ENCODE measurements around the gene CFAP97D1. TPM values are rescaled to one million over a fixed set of nuclear protein-coding genes. Genes with fewer than 3 reads are reported as not detected.

Gene CFAP97D1
- total RNA-seq, 2 donors from 2014 or later, result not detected

GRCh38 chr17:43799047-43799446 is 18.8 kb downstream of the CFAP97D1 start:
- Histone ChIP-seq H3K4me3 (ENCODE audit: low read length) (no peak overlapping the region), H3K9ac (ENCODE audit: extremely low read depth, low read length, poor library complexity, severe bottlenecking) (no peak overlapping the region), H3K4me1 (ENCODE audit: control insufficient read depth, insufficient read depth, low read length) (no peaks in the 10 kb centered on the region), H3K27me3 (ENCODE audit: control insufficient read depth, insufficient read depth, low read length, poor library complexity, severe bottlenecking) (no peaks in the 10 kb centered on the region), H3K9me3 (ENCODE audit: control insufficient read depth, low read length) (peaks cover 5% of the 10 kb centered on the region), H3K36me3 (ENCODE audit: control insufficient read depth, insufficient read depth, low read length) (no peaks in the 10 kb centered on the region), H3K27ac (ENCODE audit: low read depth, low read length) (no peak overlapping the region)
- Mint-ChIP-seq H3K9me3 (peaks cover 25% of the 10 kb centered on the region), H3K27me3 (ENCODE audit: insufficient read depth) (peaks cover 9% of the 10 kb centered on the region), H3K27ac (no peak overlapping the region), H3K4me3 (no peak overlapping the region), H3K4me1 (no peaks in the 10 kb centered on the region), H3K36me3 (ENCODE audit: low read depth) (peaks cover 3% of the 10 kb centered on the region)
- DNase-seq, result peak; percentile 15
- TF ChIP-seq CTCF (conservative IDR thresholded peaks at IDR 0.05), result no peak
- WGBS, 2 experiments (ENCODE audit: insufficient coverage in 1 of 2, insufficient read length in 1 of 2), result 94 to 100% methylated on average over 2 of the region's 2 CpGs

- no peak overlapping the region for H3K4me3 Mint-ChIP-seq
- no peak overlapping the region for H3K27ac Mint-ChIP-seq
- no peak for TF ChIP-seq CTCF (conservative IDR thresholded peaks at IDR 0.05)
- peaks cover 4% of the 10 kb centered on the region for H3K27me3 Mint-ChIP-seq (ENCODE audit: insufficient read depth)
- peaks cover 2% of the 10 kb centered on the region for H3K4me1 Mint-ChIP-seq
- DNase-seq, result no peak
- WGBS, 2 experiments (ENCODE audit: insufficient coverage in 1 of 2, insufficient read length in 1 of 2), result 75 to 89% methylated on average over 3 of the region's 3 CpGs
- H3K36me3 Mint-ChIP-seq (ENCODE audit: low read depth), result peaks cover 8% of the 10 kb centered on the region
- peaks cover 5% of the 10 kb centered on the region for H3K9me3 ChIP-seq (ENCODE audit: control insufficient read depth, low read length)
- H3K27ac ChIP-seq (ENCODE audit: low read depth, low read length), result no peak overlapping the region
- H3K4me1 ChIP-seq (ENCODE audit: control insufficient read depth, insufficient read depth, low read length), result no peaks in the 10 kb centered on the region
- no peaks in the 10 kb centered on the region for H3K27me3 ChIP-seq (ENCODE audit: control insufficient read depth, insufficient read depth, low read length, poor library complexity, severe bottlenecking)
- H3K9ac ChIP-seq (ENCODE audit: extremely low read depth, low read length, poor library complexity, severe bottlenecking), result no peak overlapping the region
- no peaks in the 10 kb centered on the region for H3K36me3 ChIP-seq (ENCODE audit: control insufficient read depth, insufficient read depth, low read length)
- H3K9me3 Mint-ChIP-seq, result peaks cover 24% of the 10 kb centered on the region
- H3K4me3 ChIP-seq (ENCODE audit: low read length), result no peak overlapping the region
Observed at GRCh38 chr17:43800736-43801135, 20.5 kb downstream of the CFAP97D1 start.

- WGBS, 2 experiments (ENCODE audit: insufficient coverage in 1 of 2, insufficient read length in 1 of 2), result 100% methylated on average over 1 to 2 of the region's 3 CpGs
- peaks cover 2% of the 10 kb centered on the region for H3K4me1 Mint-ChIP-seq
- H3K9me3 Mint-ChIP-seq, result peaks cover 17% of the 10 kb centered on the region
- H3K4me1 ChIP-seq (ENCODE audit: control insufficient read depth, insufficient read depth, low read length), result no peaks in the 10 kb centered on the region
- H3K36me3 ChIP-seq (ENCODE audit: control insufficient read depth, insufficient read depth, low read length), result no peaks in the 10 kb centered on the region
- H3K4me3 Mint-ChIP-seq, result no peak overlapping the region
- no peaks in the 10 kb centered on the region for H3K27me3 ChIP-seq (ENCODE audit: control insufficient read depth, insufficient read depth, low read length, poor library complexity, severe bottlenecking)
- H3K4me3 ChIP-seq (ENCODE audit: low read length), result no peak overlapping the region
- peaks cover 8% of the 10 kb centered on the region for H3K36me3 Mint-ChIP-seq (ENCODE audit: low read depth)
- no peak overlapping the region for H3K27ac Mint-ChIP-seq
- peaks cover 5% of the 10 kb centered on the region for H3K9me3 ChIP-seq (ENCODE audit: control insufficient read depth, low read length)
- no peak overlapping the region for H3K9ac ChIP-seq (ENCODE audit: extremely low read depth, low read length, poor library complexity, severe bottlenecking)
- DNase-seq, result no peak
- peaks cover under 1% of the 10 kb centered on the region for H3K27me3 Mint-ChIP-seq (ENCODE audit: insufficient read depth)
- no peak for TF ChIP-seq CTCF (conservative IDR thresholded peaks at IDR 0.05)
- H3K27ac ChIP-seq (ENCODE audit: low read depth, low read length), result no peak overlapping the region
Observed at GRCh38 chr17:43801844-43802243, 21.6 kb downstream of the CFAP97D1 start.
